ENCODE results near the gene SYT15B. TPM values are rescaled to one million over a fixed set of nuclear protein-coding genes. Genes with fewer than 3 reads are reported as not detected.
"Not testable (repeated sequence)": the region's sequence is repeated elsewhere in the genome, so short reads cannot be mapped to it uniquely, and the experiment has no call there.

The SYT15B gene
- total and polyA plus RNA-seq, 4 experiments from 2014 or later: 0.38 TPM; not detected in 3

- H3K4me3 ChIP-seq (ENCODE audit: low read length in 2 of 2); DNase-seq; H3K36me3 Mint-ChIP-seq; H3K36me3 ChIP-seq (ENCODE audit: insufficient read depth, low read length); H3K9me3 Mint-ChIP-seq; H3K27ac Mint-ChIP-seq; intact Hi-C loops (cut with micrococcal nuclease); H3K27me3 ChIP-seq (ENCODE audit: insufficient read depth, low read length); H3K27ac ChIP-seq (ENCODE audit: low read depth, low read length); CTCF ChIA-PET (ENCODE audit: partially characterized antibody); H3K4me1 ChIP-seq (ENCODE audit: insufficient read depth, low read length); H3K27me3 Mint-ChIP-seq; H3K9me3 ChIP-seq (ENCODE audit: control insufficient read depth in 1 of 2, low read length in 2 of 2); H3K4me1 Mint-ChIP-seq; H3K4me3 Mint-ChIP-seq; POLR2A ChIA-PET (ENCODE audit: partially characterized antibody): not testable (repeated sequence)
Observed at GRCh38 chr10:47746780-47747376, 16.5 kb downstream of the SYT15B start.

GRCh38 chr10:47744881-47745280, 18.5 kb downstream of the SYT15B start:
- H3K4me1 ChIP-seq (ENCODE audit: insufficient read depth, low read length); H3K9me3 Mint-ChIP-seq; intact Hi-C loops (cut with micrococcal nuclease); H3K36me3 Mint-ChIP-seq; H3K9me3 ChIP-seq (ENCODE audit: control insufficient read depth in 1 of 2, low read length in 2 of 2); H3K27ac ChIP-seq (ENCODE audit: low read depth, low read length); H3K36me3 ChIP-seq (ENCODE audit: insufficient read depth, low read length); H3K27me3 ChIP-seq (ENCODE audit: insufficient read depth, low read length); H3K4me3 ChIP-seq (ENCODE audit: low read length in 2 of 2); H3K27ac Mint-ChIP-seq; POLR2A ChIA-PET (ENCODE audit: partially characterized antibody); DNase-seq; H3K4me3 Mint-ChIP-seq; CTCF ChIA-PET (ENCODE audit: partially characterized antibody); H3K4me1 Mint-ChIP-seq; H3K27me3 Mint-ChIP-seq: not testable (repeated sequence)

- POLR2A ChIA-PET (ENCODE audit: partially characterized antibody); intact Hi-C loops (cut with micrococcal nuclease); H3K9me3 ChIP-seq (ENCODE audit: control insufficient read depth in 1 of 2, low read length in 2 of 2); H3K9me3 Mint-ChIP-seq; H3K27ac Mint-ChIP-seq; H3K4me1 Mint-ChIP-seq; H3K4me3 ChIP-seq (ENCODE audit: low read length in 2 of 2); H3K36me3 ChIP-seq (ENCODE audit: insufficient read depth, low read length); CTCF ChIA-PET (ENCODE audit: partially characterized antibody); H3K4me1 ChIP-seq (ENCODE audit: insufficient read depth, low read length); H3K27me3 ChIP-seq (ENCODE audit: insufficient read depth, low read length); H3K27me3 Mint-ChIP-seq; H3K36me3 Mint-ChIP-seq; H3K27ac ChIP-seq (ENCODE audit: low read depth, low read length): not testable (repeated sequence)
- H3K4me3 Mint-ChIP-seq: peak overlapping the region in 3 of 8 donors; percentile 18 to 58 (median 35)
- DNase-seq: peak; percentile 19 to 59 (median 45)
Observed at GRCh38 chr10:47743611-47744550, 19.5 kb downstream of the SYT15B start.

- H3K9me3 Mint-ChIP-seq; CTCF ChIA-PET (ENCODE audit: partially characterized antibody); H3K27me3 ChIP-seq (ENCODE audit: insufficient read depth, low read length); H3K4me1 ChIP-seq (ENCODE audit: insufficient read depth, low read length); H3K27me3 Mint-ChIP-seq; POLR2A ChIA-PET (ENCODE audit: partially characterized antibody); H3K27ac ChIP-seq (ENCODE audit: low read depth, low read length); H3K9me3 ChIP-seq (ENCODE audit: control insufficient read depth in 1 of 2, low read length in 2 of 2); DNase-seq; H3K27ac Mint-ChIP-seq; intact Hi-C loops (cut with micrococcal nuclease); H3K4me1 Mint-ChIP-seq; H3K4me3 Mint-ChIP-seq; H3K36me3 Mint-ChIP-seq; H3K4me3 ChIP-seq (ENCODE audit: low read length in 2 of 2); H3K36me3 ChIP-seq (ENCODE audit: insufficient read depth, low read length): not testable (repeated sequence)
Observed at GRCh38 chr10:47740868-47741267, 22.5 kb downstream of the SYT15B start.

GRCh38 chr10:47730911-47731310, 32.5 kb downstream of the SYT15B start:
- POLR2A ChIA-PET (ENCODE audit: partially characterized antibody); H3K27me3 Mint-ChIP-seq; H3K4me3 ChIP-seq (ENCODE audit: low read length in 2 of 2); H3K4me3 Mint-ChIP-seq; H3K36me3 ChIP-seq (ENCODE audit: insufficient read depth, low read length); H3K4me1 Mint-ChIP-seq; H3K27ac Mint-ChIP-seq; H3K27me3 ChIP-seq (ENCODE audit: insufficient read depth, low read length); CTCF ChIA-PET (ENCODE audit: partially characterized antibody); H3K36me3 Mint-ChIP-seq; H3K4me1 ChIP-seq (ENCODE audit: insufficient read depth, low read length); H3K27ac ChIP-seq (ENCODE audit: low read depth, low read length); H3K9me3 Mint-ChIP-seq; intact Hi-C loops (cut with micrococcal nuclease); DNase-seq; H3K9me3 ChIP-seq (ENCODE audit: control insufficient read depth in 1 of 2, low read length in 2 of 2): not testable (repeated sequence)

GRCh38 chr10:47725740-47726139, 37.7 kb downstream of the SYT15B start:
- H3K27ac Mint-ChIP-seq; H3K27ac ChIP-seq (ENCODE audit: low read depth, low read length); H3K9me3 ChIP-seq (ENCODE audit: control insufficient read depth in 1 of 2, low read length in 2 of 2); H3K4me3 Mint-ChIP-seq; H3K9me3 Mint-ChIP-seq; H3K27me3 ChIP-seq (ENCODE audit: insufficient read depth, low read length); POLR2A ChIA-PET (ENCODE audit: partially characterized antibody); H3K36me3 Mint-ChIP-seq; H3K4me3 ChIP-seq (ENCODE audit: low read length in 2 of 2); H3K27me3 Mint-ChIP-seq; H3K4me1 Mint-ChIP-seq; DNase-seq; H3K36me3 ChIP-seq (ENCODE audit: insufficient read depth, low read length); CTCF ChIA-PET (ENCODE audit: partially characterized antibody); intact Hi-C loops (cut with micrococcal nuclease); H3K4me1 ChIP-seq (ENCODE audit: insufficient read depth, low read length): not testable (repeated sequence)

GRCh38 chr10:47725047-47725446, 38.3 kb downstream of the SYT15B start:
- POLR2A ChIA-PET (ENCODE audit: partially characterized antibody); H3K27ac Mint-ChIP-seq; intact Hi-C loops (cut with micrococcal nuclease); H3K4me3 ChIP-seq (ENCODE audit: low read length in 2 of 2); H3K9me3 ChIP-seq (ENCODE audit: control insufficient read depth in 1 of 2, low read length in 2 of 2); DNase-seq; H3K4me1 ChIP-seq (ENCODE audit: insufficient read depth, low read length); CTCF ChIA-PET (ENCODE audit: partially characterized antibody); H3K36me3 ChIP-seq (ENCODE audit: insufficient read depth, low read length); H3K4me1 Mint-ChIP-seq; H3K27ac ChIP-seq (ENCODE audit: low read depth, low read length); H3K27me3 Mint-ChIP-seq; H3K4me3 Mint-ChIP-seq; H3K9me3 Mint-ChIP-seq; H3K36me3 Mint-ChIP-seq; H3K27me3 ChIP-seq (ENCODE audit: insufficient read depth, low read length): not testable (repeated sequence)
